Activated B cell treated with CpG ODN at 0.5 μM for 24 hours (primary cell): ENCODE data around the gene TMEM232. TPM values are rescaled to one million over a fixed set of nuclear protein-coding genes. Genes with fewer than 3 reads are reported as not detected.

Experiments used
- ATAC-seq: fragments of 200-7000 bp; cut with Tn5 transposase; one replicate; pipeline ENCODE4 v1.10.0; 2021; ENCODE audit warnings: low read depth, mild to moderate bottlenecking, moderate library complexity
- CTCF ChIA-PET: fragments of 350-600 bp; sonication (Branson Sonifier 250); formaldehyde crosslinking; loops from one replicate; lab custom pipeline; 2021; ENCODE audit warnings: antibody characterized with exemption; lab: Charles Lee
- POLR2A ChIA-PET: fragments of 350-600 bp; sonication (Branson Sonifier 250); formaldehyde crosslinking; loops from one replicate; lab custom pipeline; 2021; ENCODE audit warnings: antibody characterized with exemption; lab: Charles Lee
- DNase-seq: peaks from one replicate; pipeline ENCODE4 v3.0.0; 2022
- H3K27ac Mint-ChIP-seq: one replicate; pipeline ENCODE4 v1.8.0; 2020; ENCODE audit warnings: mixed read lengths
- H3K27me3 Mint-ChIP-seq: one replicate; pipeline ENCODE4 v1.8.0; 2021; ENCODE audit warnings: mixed read lengths
- H3K36me3 Mint-ChIP-seq: one replicate; pipeline ENCODE4 v1.8.0; 2021; ENCODE audit warnings: low read depth, mixed read lengths
- H3K4me1 Mint-ChIP-seq: one replicate; pipeline ENCODE4 v1.8.0; 2021; ENCODE audit warnings: mixed read lengths
- H3K4me3 Mint-ChIP-seq: one replicate; pipeline ENCODE4 v1.8.0; 2020; ENCODE audit warnings: mild to moderate bottlenecking, mixed read lengths
- H3K9me3 Mint-ChIP-seq: one replicate; pipeline ENCODE4 v1.8.0; 2020; ENCODE audit warnings: mixed read lengths
- intact Hi-C: fragments of 100-400 bp; cut with micrococcal nuclease; formaldehyde crosslinking; loops from one replicate; pipeline ENCODE4 v1.15.1; 2024
- total RNA-seq: library from RNA; stranded (reverse); gene quantifications from 2 replicates; pipeline ENCODE4 v1.2.3, GENCODE V29; 2022
- TF ChIP-seq, protein P1 (sequence below): fragments of 200-600 bp; IDR thresholded peaks from one replicate; pipeline ENCODE4 v1.8.0; 2022; ENCODE audit warnings: antibody characterized with exemption, mild to moderate bottlenecking

Gene TMEM232
- total RNA-seq, 1 donor from 2014 or later: 2.8 TPM

DNA sequence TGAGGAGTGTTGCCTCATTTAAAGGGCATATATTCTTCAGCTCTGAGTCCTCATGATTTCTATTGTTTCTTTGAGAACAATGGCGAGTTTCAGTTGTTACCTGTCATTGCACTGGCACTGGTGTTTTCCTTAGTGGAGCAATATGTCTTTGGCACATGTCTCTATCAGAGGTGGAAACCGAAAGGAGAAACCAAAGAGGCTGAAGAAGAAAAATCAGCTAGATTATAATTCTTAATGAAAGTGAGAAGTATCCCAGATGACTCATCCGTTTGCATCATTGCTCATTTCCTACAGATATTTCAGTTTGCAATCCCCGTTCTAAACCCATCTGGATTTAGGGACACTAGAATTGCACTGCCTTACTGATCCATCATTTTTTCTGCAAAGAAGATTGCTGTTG, 324.6 kb downstream of the TMEM232 start:
- no peak for DNase-seq
- ATAC-seq: no peak
- ChIA-PET POLR2A (no interaction called here), CTCF (no interaction called here)
- TF ChIP-seq, protein P1, sequence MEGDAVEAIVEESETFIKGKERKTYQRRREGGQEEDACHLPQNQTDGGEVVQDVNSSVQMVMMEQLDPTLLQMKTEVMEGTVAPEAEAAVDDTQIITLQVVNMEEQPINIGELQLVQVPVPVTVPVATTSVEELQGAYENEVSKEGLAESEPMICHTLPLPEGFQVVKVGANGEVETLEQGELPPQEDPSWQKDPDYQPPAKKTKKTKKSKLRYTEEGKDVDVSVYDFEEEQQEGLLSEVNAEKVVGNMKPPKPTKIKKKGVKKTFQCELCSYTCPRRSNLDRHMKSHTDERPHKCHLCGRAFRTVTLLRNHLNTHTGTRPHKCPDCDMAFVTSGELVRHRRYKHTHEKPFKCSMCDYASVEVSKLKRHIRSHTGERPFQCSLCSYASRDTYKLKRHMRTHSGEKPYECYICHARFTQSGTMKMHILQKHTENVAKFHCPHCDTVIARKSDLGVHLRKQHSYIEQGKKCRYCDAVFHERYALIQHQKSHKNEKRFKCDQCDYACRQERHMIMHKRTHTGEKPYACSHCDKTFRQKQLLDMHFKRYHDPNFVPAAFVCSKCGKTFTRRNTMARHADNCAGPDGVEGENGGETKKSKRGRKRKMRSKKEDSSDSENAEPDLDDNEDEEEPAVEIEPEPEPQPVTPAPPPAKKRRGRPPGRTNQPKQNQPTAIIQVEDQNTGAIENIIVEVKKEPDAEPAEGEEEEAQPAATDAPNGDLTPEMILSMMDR: no peak
- no peaks in the 10 kb centered on the region for H3K4me1 Mint-ChIP-seq
- H3K27ac Mint-ChIP-seq: no peak overlapping the region
- no peak overlapping the region for H3K4me3 Mint-ChIP-seq
- H3K27me3 Mint-ChIP-seq: no peaks in the 10 kb centered on the region
- H3K9me3 Mint-ChIP-seq: no peaks in the 10 kb centered on the region
- H3K36me3 Mint-ChIP-seq: no peaks in the 10 kb centered on the region
- intact Hi-C loops: no loop called here

GRCh38 chr5:110398951-110399350, 327.5 kb downstream of the TMEM232 start:
- no peaks in the 10 kb centered on the region for H3K36me3 Mint-ChIP-seq
- CTCF ChIA-PET: no interaction called here
- no peak overlapping the region for H3K27ac Mint-ChIP-seq
- H3K4me1 Mint-ChIP-seq: no peaks in the 10 kb centered on the region
- intact Hi-C loops: no loop called here
- no peak for DNase-seq
- no peaks in the 10 kb centered on the region for H3K9me3 Mint-ChIP-seq
- POLR2A ChIA-PET: no interaction called here
- TF ChIP-seq, protein P1: no peak
- ATAC-seq: no peak
- H3K27me3 Mint-ChIP-seq: no peaks in the 10 kb centered on the region
- no peak overlapping the region for H3K4me3 Mint-ChIP-seq

- ATAC-seq: no peak
- H3K9me3 Mint-ChIP-seq: no peaks in the 10 kb centered on the region
- ChIA-PET POLR2A (no interaction called here), CTCF (no interaction called here)
- no peak for DNase-seq
- intact Hi-C loops: no loop called here
- no peak overlapping the region for H3K4me3 Mint-ChIP-seq
- no peak overlapping the region for H3K27ac Mint-ChIP-seq
- no peaks in the 10 kb centered on the region for H3K4me1 Mint-ChIP-seq
- TF ChIP-seq, protein P1: no peak
- no peaks in the 10 kb centered on the region for H3K27me3 Mint-ChIP-seq
- H3K36me3 Mint-ChIP-seq: no peaks in the 10 kb centered on the region
Observed at GRCh38 chr5:110397281-110397680, 329.2 kb downstream of the TMEM232 start.

DNA sequence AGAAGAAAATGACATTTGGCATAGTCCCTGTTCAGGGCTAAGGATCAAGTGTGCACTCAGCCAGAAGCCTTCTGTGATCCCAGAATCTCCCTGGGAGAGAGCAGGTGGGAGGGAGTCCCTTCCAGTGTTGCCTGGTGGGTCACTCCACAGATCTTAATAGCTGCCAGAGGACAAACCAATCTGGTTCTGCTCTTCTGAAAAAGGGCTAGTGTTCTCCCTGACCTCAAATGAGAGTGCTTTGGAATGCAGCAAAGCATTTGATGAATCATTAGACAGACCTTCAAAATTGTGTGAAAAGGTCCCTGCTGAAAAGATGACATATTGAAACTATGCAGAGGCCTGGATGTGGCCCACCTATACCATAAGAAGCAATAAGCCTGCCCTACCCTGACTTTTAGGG, 339.7 kb downstream of the TMEM232 start:
- TF ChIP-seq, protein P1: no peak
- H3K27me3 Mint-ChIP-seq: no peaks in the 10 kb centered on the region
- DNase-seq: no peak
- intact Hi-C loops: no loop called here
- H3K9me3 Mint-ChIP-seq: no peaks in the 10 kb centered on the region
- H3K4me1 Mint-ChIP-seq: no peaks in the 10 kb centered on the region
- no peaks in the 10 kb centered on the region for H3K36me3 Mint-ChIP-seq
- ChIA-PET CTCF (no interaction called here), POLR2A (no interaction called here)
- H3K4me3 Mint-ChIP-seq: no peak overlapping the region
- no peak overlapping the region for H3K27ac Mint-ChIP-seq
- ATAC-seq: no peak

DNA sequence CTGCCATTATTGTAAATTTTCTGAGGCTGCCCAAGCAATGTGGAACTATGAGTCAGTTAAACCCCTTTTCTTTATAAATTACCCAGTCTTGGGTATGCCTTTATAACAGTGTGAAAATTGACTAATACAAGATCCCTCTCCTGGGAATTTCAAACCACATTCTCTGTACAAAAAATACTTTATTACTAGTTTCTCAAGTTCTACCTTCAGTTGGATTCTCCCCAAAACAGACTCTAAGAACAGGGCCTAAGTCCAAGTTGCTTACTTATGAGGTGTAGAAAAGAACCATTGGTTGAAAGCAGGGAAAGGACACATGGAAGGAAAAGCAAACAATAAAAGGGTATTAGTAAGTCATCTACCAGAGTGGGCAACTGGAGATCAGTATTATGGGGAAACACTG, 343.2 kb downstream of the TMEM232 start:
- no peak for ATAC-seq

More for the DNA sequence above, 343.2 kb downstream of the TMEM232 start:
- Mint-ChIP-seq H3K27me3 (no peaks in the 10 kb centered on the region), H3K36me3 (no peaks in the 10 kb centered on the region), H3K4me3 (no peak overlapping the region), H3K27ac (no peak overlapping the region), H3K4me1 (no peaks in the 10 kb centered on the region), H3K9me3 (no peaks in the 10 kb centered on the region)
- intact Hi-C loops: no loop called here
- POLR2A ChIA-PET: no interaction called here
- TF ChIP-seq, protein P1: no peak
- DNase-seq: no peak
- CTCF ChIA-PET: no interaction called here
